Renal pelvis (tissue), 4 donors: ENCODE data around the gene NRIP2. TPM values are rescaled to one million over a fixed set of nuclear protein-coding genes. Genes with fewer than 3 reads are reported as not detected.

Source experiments
- DNase-seq: peaks from one replicate; pipeline ENCODE4 v3.0.0-alpha.2; 2013
- polyA plus RNA-seq, 3 donors: library from polyadenylated mRNA; unstranded; fragments of 120-200 nt; gene quantifications; one replicate each; pipeline ENCODE4 v1.2.1, GENCODE V29; 2013; ENCODE audit not compliant: insufficient read length in 3 of 3

NRIP2 gene
- polyA plus RNA-seq, 3 donors = 30.1 to 40.6 (median 32.4) TPM

DNA sequence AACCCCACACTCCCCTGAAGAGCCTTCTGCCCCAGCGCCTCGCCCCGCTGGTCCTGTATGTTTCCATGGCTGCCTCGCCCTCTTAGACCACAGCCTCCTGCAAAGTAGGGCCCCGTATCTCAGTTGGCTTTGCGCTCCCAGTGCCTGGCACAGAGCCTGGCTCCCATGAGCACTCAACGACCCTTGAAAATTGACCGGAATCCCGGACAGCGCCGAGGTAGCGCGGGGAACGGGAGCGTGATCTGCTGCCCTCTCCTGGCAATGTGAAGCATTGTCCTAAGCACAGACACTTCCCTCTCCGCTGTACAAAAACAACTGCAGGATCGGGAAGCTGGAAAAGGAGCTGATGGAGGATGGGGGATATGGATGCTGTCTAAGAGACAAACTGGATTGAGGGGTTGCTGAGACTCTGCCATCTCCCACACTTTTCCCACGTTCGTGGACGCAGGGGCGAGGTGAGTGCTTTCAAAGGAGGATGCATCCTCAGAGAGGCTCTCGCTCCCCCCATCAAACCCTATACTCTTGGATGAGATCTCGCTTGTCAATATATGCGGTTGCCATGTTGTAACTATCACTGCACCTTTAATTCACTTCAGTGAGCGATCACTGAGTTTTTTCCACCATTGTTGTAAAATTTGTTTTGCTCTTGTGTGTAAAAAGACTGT is 50.8 kb downstream of the NRIP2 start:
- DNase-seq = no peak

DNA sequence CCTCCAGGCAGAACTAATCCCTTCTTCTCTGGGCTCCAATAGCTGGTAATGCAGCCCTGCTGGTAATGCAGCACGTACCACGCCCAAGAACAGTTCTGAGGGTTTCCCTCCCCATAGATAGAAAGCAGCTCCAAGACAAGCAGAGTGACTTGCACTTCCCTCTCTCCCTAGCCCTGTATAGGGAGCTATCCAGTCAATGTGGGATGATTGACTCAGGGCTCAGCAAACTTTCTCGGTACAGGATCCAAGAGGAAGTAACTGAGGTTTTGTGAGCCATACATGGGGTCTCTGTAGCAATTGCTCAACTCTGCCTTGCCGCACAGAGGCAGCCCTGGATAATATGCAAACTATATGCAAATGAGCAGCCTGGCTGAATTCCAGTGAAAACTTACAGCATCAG is 55.6 kb downstream of the NRIP2 start:
- no peak for DNase-seq

DNA sequence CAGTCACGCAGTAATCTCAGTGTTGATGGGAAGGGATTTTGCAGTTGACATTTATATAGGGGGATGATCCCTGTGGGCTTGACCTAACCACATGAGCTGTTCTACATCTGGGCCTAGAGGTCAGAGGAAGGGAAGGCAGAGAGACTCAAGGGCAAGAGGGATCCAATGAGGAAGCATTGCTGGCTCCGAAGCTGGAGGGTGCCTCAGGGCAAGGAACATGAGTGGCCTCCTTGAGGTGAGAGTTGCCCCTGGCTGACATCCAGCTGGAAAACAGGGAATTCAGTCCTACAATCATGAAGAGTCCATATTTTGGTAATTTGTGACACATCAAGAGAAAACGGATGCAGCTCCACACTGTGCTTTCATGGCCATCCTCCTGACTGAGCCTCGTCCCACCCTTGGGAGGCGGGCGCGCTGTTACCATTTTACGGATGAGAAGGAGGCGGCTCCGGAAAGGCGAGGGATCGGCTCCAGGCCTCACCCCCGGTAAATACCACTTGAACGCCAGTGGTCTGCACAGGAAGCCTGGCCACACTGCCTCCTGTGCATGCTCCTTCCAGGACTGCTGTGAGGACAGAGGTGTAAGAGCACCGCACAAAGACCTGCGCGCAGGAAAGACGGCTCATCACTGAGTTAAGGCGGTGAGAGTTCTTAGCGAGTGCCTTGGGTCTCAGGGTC is 58.6 kb downstream of the NRIP2 start:
- DNase-seq = no peak

GRCh38 chr12:2775431-2775830 is 59.4 kb downstream of the NRIP2 start:
- no peak for DNase-seq

Other genes starting within 250 kb of the NRIP2 start
- 100 to 1,000 TPM; 119 to 154 (median 129) TPM for gene FKBP4, start 40.1 kb downstream of the NRIP2 start, polyA plus RNA-seq
- gene ITFG2, start 22.4 kb downstream of the NRIP2 start, polyA plus RNA-seq = 10 to 100 TPM; 62.4 to 99.0 (median 81.0) TPM
- 1 to 10 TPM in 2 of 3 donors, under 1 TPM in 1; 0.60 to 3.9 (median 2.2) TPM for gene TEX52, start 22.0 kb upstream of the NRIP2 start, polyA plus RNA-seq
- 10 to 100 TPM; 31.6 to 40.9 (median 37.4) TPM for gene FOXM1, start 42.1 kb upstream of the NRIP2 start, polyA plus RNA-seq
- 10 to 100 TPM; 40.1 to 46.4 (median 40.6) TPM for gene RHNO1, start 42.2 kb upstream of the NRIP2 start, polyA plus RNA-seq
- 10 to 100 TPM; 31.0 to 33.3 (median 31.6) TPM for gene TULP3, start 55.9 kb upstream of the NRIP2 start, polyA plus RNA-seq
- gene TEAD4, start 124.4 kb upstream of the NRIP2 start, polyA plus RNA-seq = 10 to 100 TPM; 22.3 to 24.6 (median 22.9) TPM
- 10 to 100 TPM; 69.0 to 86.6 (median 83.3) TPM for gene TSPAN9, start 242.3 kb upstream of the NRIP2 start, polyA plus RNA-seq